Stimulated activated CD4-positive, alpha-beta T cell treated with anti-CD3 and anti-CD28 coated beads, Interleukin-12 subunit alpha, Interleukin-12 subunit beta, amount 100 ng/mL, for 48 hours (primary cell): ENCODE measurements around the gene SLC44A4.
"Not testable (repeated sequence)": the region's sequence is repeated elsewhere in the genome, so short reads cannot be mapped to it uniquely, and the experiment has no call there.

Source experiments
- DNase-seq, 3 donors: peaks; one replicate each; pipeline ENCODE4 v3.0.0-alpha.2; 2020; ENCODE audit warnings: low read depth in 2 of 3, low spot score in 1 of 3

Gene SLC44A4

DNA sequence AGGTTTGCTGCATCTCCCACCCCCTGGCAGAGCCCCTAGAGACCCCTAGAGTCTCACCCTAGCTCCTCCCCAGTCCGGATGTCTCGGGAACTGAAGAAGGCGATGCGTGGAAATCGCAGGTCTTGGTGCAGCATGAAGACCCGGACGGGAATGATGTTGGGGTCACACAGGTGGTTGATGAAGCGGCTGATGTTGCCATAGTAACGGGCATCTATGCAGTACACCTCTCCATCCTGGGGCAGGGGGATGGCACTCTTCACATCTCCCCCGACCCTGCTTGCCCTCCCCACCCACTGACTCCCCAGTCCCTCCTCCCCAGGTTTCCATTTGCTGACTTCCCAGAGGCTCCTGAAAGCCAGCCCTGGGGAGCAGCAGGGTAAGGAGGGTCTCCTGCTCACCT, 1.8 kb upstream of the SLC44A4 start:
- no peak for DNase-seq

GRCh38 chr6:31879901-31880300, 1.1 kb upstream of the SLC44A4 start:
- no peak for DNase-seq

- no peak for DNase-seq
Measured at GRCh38 chr6:31879143-31879542, 346 bp upstream of the SLC44A4 start.

DNA sequence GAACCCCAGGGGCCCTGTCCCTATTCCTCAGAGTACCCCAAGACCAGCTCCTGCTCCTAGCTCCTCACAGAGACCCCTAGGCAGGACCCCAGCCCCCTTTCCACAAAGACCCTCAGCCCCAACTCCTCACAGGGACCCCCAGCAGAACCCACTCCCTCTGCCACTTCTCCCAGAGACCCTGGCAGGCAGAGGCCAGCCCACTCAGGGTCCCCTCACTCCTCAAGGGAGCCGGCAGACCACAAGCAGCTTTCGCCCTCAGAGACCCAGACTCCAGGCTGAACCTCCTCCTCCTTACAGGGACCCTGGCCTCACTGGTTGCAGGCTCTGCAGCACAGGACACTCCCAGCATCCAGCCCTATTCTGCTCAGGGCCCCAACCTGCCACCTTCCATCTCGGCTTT, 575 bp downstream of the SLC44A4 start:
- no peak for DNase-seq

- no peak for DNase-seq
Measured at GRCh38 chr6:31877651-31878161, 1.1 kb downstream of the SLC44A4 start.

GRCh38 chr6:31877125-31877650, 1.6 kb downstream of the SLC44A4 start:
- no peak for DNase-seq

GRCh38 chr6:31876357-31876756, 2.4 kb downstream of the SLC44A4 start:
- no peak for DNase-seq

DNA sequence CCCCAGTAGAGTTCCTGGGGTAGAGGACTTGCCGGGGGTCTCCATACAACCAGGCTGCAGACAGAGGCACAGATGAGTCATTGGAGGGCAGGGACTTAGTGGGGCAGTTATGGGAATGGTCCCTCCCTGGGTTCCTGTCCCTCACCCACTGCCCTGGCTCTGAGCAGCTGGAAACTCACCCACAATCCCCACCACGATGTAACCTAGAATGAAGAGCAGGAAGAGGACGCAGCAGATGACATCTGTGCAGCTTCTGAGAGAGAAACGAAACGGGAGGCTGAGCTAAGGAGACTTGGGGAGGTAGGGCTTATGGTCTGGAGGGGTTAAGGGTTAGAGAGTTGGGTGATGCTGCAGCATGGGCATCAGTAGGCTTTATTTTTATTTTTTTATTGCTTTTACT, 2.9 kb downstream of the SLC44A4 start:
- DNase-seq, result no peak

DNA sequence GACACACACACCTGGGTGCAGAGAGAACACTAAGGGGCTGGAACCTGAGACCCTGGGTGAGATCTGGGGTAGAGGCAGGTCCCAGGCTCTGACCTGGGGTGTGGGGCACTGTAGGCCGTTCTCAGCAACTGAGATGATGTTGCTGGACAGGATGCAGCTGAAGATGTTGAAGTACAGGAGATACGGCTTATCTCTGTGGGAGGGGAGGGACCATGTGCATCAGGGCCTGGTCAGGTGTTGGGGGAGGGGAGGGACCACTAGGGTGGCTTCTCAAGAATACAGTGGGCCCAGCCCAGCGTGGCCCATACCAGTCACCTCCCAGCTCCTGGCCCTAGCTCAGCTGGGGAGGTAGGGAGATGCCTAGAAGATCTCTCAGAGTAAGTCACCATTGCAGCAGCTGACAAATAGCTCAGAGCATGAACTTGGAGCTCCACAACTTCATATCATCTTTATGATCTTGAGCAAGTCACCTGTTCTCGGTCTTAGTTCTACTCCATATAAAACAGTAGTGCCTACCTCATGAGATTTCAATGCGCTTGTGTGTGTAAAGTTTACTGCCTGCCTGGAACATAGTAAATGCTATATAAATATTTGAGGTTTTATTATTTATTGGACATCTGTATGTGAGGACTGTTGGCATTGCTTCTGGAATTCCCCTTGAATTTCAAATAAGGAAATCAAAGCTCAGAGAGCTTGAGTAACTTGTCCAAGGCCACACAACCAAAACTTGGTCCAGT, 3.8 kb downstream of the SLC44A4 start:
- DNase-seq, result no peak

GRCh38 chr6:31874084-31874670, 4.6 kb downstream of the SLC44A4 start:
- DNase-seq, result no peak

GRCh38 chr6:31871046-31871659, 7.6 kb downstream of the SLC44A4 start:
- DNase-seq, result no peak

- DNase-seq, result no peak
Measured at GRCh38 chr6:31870385-31870921, 8.3 kb downstream of the SLC44A4 start.

GRCh38 chr6:31869343-31869742, 9.5 kb downstream of the SLC44A4 start:
- no peak for DNase-seq

DNA sequence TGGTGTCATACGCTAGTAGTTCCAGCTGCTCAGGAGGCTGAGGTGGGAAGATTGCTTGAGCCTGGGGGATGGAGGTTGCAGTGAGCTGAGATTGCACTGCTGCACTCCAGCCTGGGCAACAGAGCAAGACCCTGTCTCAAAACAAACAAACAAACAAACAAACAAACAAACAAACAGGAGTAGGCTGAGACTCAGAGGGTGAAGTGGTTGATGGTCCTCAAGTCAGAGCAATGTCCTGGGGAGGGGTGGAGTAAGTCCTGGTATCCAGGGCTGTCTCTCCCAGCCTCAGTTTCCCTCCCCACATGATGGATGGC, 10.2 kb downstream of the SLC44A4 start:
- DNase-seq, result not testable (repeated sequence)

- DNase-seq, result no peak
Measured at GRCh38 chr6:31865205-31866118, 13.3 kb downstream of the SLC44A4 start.

GRCh38 chr6:31864818-31865204, 14.0 kb downstream of the SLC44A4 start:
- DNase-seq, result no peak

- not testable (repeated sequence) for DNase-seq
Measured at GRCh38 chr6:31864123-31864562, 14.7 kb downstream of the SLC44A4 start.

DNA sequence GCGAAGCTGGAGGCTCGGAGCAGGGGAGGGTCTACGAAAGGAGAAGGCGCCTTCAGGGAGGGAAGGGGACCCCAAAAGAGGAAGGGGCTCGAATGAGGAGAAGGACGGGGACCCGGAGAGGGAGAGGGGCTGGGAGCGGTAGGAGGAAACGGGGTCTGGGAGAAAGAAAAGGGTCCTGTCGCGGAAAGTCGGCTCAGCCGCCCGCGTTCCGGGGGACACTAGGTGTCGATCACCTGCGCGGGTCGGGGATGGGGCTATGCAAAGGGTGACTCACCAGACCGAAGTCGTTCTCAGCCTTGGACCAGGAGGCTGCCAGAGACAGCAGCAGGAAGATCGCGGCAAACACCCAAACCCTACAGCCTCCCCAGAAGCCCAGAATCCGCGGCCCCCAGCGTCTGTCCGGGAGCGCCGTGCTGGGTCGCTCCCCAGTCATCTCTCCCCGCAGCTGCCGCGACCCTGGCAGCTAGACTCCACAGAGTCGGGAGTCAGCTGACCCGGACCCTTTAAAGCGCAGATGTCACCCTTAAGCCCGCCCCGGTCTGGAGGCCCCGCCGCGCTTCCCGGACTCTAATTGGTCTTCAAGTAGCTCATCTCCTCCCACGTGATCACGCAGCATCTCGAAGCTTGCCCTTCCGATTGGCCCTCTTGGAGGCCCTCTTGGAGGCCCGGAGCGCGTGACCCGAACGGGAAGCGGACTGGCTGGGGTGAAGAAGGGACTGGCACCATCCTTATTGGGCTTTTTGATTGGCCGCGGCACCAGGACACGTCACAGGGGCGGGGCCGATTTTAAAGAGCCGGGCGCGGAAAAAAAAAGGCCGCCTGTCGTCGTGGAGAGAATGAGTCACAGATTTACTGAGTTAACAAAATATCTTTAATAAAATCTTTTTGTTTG, 16.2 kb downstream of the SLC44A4 start, which contains the start of gene NEU1:
NEU1 (minus strand) TSS at position 478 of the 892 bp plus-strand sequence; CDS start at position 433, 45 bp downstream.
- DNase-seq, result peak; percentile 96 to 99 (median 99)

DNA sequence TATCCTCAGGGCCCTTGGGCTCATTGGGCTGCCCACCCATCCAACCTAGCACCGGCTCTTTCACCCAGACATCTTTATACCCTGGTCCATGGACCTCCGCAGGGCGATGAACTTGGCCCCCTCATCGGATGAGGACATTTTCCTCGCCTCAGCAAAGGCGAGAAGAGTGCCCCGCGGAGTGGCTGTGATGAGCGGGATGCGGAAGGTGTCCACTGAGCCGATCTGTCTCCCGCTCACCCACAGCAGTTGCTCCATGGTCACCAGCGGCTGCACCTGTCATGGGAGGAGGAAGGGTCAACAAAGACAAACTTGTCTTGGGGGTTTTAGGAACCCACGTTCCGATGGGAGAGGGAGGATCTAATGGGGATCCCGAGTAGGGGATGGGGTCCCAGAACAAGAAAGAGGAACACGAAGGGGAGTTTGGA, 16.9 kb downstream of the SLC44A4 start:
- DNase-seq, result no peak

DNA sequence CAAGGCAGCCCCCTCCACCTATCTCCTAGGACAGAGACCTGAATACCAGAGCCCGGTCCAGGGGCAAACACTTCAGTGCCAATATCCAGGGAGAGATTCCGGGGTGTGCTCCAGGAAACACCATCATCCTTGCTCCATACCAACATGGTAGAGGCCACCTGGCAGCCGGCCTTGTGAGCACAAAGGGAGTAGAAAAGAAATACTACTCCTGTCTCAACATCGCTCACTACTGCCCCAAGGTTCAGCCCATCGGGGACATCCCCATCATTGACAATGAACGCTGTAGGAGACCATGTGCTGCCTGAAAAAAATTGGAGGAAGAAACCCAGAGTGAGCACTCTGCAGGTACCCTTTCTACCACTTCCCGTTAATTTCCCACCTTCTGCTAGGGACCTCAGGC, 17.6 kb downstream of the SLC44A4 start:
- DNase-seq, result no peak
